ENCODE data around the gene KLF12.
A peak's percentile ranks its signal among the peaks of the same experiment; 100 is the strongest.

KLF12 gene

DNA sequence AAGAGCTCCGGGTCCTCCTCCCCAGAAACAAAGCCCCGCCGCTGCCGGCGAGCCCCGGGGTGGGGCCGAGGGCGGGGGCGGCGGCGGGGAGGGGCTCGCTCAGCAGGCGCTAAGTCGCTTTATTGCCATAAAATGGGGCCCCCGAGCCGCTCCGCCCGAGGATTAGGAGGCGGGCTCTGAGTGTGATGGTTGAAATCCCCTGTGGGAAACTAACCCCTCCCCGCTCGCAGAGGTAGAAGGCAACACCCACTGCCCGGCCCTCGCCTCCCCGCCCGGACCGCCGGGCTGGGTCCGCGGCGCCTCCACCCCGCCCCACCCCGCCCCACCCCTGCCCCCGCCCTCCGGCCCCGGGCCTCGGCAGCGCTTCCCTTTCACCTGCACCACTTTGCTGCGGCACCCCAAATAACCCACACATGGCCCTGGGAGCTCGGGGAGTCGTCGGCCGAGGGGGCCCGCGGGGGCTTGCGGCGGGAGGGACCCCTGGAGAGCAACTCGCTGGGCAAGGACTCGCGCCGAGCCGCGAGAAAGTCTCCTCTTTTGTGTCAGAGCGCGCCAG, at the start of gene KLF12:
Gene KLF12 (minus strand): TSS at position 184 of the 556 bp plus-strand sequence.
- Mint-ChIP-seq H3K36me3 (ENCODE audit: insufficient read depth) (peaks cover 29% of the 10 kb centered on the region), H3K9me3 (no peaks in the 10 kb centered on the region), H3K27me3 (no peaks in the 10 kb centered on the region), H3K27ac (ENCODE audit: low read depth) (no peak within 1 kb of the TSS), H3K4me1 (peaks cover 34% of the 10 kb centered on the region), H3K4me3 (no peak within 1 kb of the TSS)
- peak; percentile 59 for ATAC-seq (replicated peaks; ENCODE audit: extremely low read depth, poor library complexity, severe bottlenecking)
- DNase-seq (ENCODE audit: low spot score in 2 of 2) = peak; percentile 79 to 92

DNA sequence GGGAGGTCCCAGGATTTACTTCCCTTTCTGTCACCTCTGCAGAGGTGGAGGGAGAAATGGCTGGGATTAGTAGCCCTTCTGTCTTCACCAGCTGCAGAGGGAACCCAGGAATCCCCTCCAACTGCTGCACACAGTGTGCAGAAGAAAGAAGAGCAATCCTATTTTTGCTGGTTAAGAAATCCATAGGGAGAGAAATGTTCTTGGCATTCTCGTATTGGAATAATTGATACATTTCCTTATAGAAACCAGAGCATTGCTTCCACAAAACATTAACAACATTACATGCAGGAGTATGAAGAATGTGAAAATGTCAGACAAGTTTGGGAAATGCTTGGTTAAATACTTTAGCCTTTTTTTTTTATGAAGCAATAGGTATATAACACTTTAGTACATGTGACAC, 48.3 kb upstream of the KLF12 start:
- Mint-ChIP-seq H3K4me1 (no peaks in the 10 kb centered on the region), H3K27me3 (no peaks in the 10 kb centered on the region), H3K9me3 (no peaks in the 10 kb centered on the region), H3K27ac (ENCODE audit: low read depth) (no peak overlapping the region), H3K4me3 (no peak overlapping the region), H3K36me3 (ENCODE audit: insufficient read depth) (no peaks in the 10 kb centered on the region)
- DNase-seq (ENCODE audit: low spot score in 2 of 2) (no peak), ATAC-seq (replicated peaks; ENCODE audit: extremely low read depth, poor library complexity, severe bottlenecking) (no peak)

DNA sequence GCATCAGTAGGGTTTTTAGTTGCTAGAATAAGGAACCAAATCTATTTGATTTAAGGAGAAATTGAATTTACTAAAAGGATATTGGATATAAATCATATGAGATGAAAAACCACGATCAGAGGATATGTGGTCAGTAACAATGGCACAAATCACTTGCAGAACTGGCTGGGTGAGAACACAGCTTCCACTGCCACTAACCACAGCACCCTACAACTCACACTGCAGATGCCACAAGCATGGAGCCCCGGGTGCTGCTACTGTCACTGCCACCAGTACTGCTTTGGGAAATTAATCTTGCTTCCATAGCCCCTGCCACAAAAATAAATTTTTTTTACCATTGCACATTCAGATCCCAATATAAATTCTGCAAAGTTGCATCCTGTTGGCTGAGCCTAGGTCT, 40.6 kb upstream of the KLF12 start:
- Mint-ChIP-seq H3K4me1 (peaks cover 9% of the 10 kb centered on the region), H3K27me3 (no peaks in the 10 kb centered on the region), H3K4me3 (peak overlapping the region; percentile 18), H3K27ac (ENCODE audit: low read depth) (no peak overlapping the region), H3K36me3 (ENCODE audit: insufficient read depth) (no peaks in the 10 kb centered on the region), H3K9me3 (no peaks in the 10 kb centered on the region)
- ATAC-seq (replicated peaks; ENCODE audit: extremely low read depth, poor library complexity, severe bottlenecking) (peak; percentile 91), DNase-seq (ENCODE audit: low spot score in 2 of 2) (peak in 1 of 2 donors; percentile 24)

DNA sequence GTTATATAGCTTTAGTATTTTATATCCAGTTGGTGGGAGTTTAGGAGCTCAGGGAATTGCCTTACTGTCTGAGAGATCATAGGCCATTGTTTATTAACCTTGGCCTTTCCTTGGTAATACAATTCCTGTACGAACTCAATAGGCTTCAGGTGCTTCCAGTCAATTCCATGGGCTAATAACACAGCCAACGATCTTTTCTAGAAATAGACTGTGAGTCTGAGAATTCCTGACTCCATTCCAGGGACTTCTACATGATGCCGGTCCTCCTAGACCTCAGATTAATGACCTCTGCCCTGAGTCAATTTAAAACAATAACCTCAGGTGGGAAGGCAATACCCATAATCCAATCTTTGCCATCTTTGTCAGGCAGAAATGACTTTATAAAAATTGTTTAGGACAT, 39.6 kb upstream of the KLF12 start:
- H3K27me3 Mint-ChIP-seq = no peaks in the 10 kb centered on the region
- H3K4me1 Mint-ChIP-seq = peaks cover 9% of the 10 kb centered on the region
- no peaks in the 10 kb centered on the region for H3K36me3 Mint-ChIP-seq (ENCODE audit: insufficient read depth)
- no peak for ATAC-seq (replicated peaks; ENCODE audit: extremely low read depth, poor library complexity, severe bottlenecking)
- no peak overlapping the region for H3K4me3 Mint-ChIP-seq
- no peak for DNase-seq (ENCODE audit: low spot score in 2 of 2)
- H3K27ac Mint-ChIP-seq (ENCODE audit: low read depth) = no peak overlapping the region
- H3K9me3 Mint-ChIP-seq = no peaks in the 10 kb centered on the region

DNA sequence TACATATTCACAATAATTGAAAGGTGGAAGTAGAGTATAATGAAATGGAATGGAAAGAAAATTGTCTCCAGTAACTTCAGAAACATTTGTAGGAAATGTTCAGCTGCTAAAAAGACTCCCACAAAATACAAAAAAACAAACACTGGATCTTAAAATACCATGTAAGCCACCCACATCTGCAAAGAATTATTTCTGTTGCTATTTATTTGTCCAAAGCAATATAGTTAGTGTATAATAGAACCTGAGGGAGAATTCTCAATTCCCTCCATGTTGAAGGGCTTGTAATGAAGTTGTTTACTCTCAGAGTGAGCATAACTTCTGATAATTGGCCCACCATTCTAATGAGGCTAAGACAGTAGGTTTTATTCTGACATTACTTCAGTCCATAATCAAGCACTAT, 37.4 kb upstream of the KLF12 start:
- DNase-seq (ENCODE audit: low spot score in 2 of 2) (no peak), ATAC-seq (replicated peaks; ENCODE audit: extremely low read depth, poor library complexity, severe bottlenecking) (no peak)
- Mint-ChIP-seq H3K9me3 (no peaks in the 10 kb centered on the region), H3K27ac (ENCODE audit: low read depth) (no peak overlapping the region), H3K4me3 (no peak overlapping the region), H3K4me1 (peaks cover 9% of the 10 kb centered on the region), H3K36me3 (ENCODE audit: insufficient read depth) (no peaks in the 10 kb centered on the region), H3K27me3 (no peaks in the 10 kb centered on the region)

DNA sequence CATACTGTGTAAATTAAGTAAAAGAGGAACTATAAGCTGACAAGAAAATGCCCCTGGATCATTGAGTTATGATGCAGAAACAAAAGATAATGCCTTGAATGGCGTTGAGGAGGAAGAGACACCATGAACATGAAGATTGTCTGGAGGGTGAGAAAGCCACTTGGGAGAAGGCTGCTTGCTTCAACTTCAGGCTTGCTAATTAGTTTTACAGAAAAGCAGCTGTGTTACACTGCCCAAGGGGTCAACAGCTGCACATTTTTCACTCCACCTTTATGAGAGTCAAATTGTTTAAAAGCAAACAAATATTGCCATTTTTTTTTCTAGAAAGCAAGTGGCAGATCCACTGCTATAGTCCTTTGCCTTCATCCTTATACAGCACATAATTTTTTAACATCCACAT, 35.5 kb upstream of the KLF12 start:
- H3K36me3 Mint-ChIP-seq (ENCODE audit: insufficient read depth) = no peaks in the 10 kb centered on the region
- H3K4me3 Mint-ChIP-seq = no peak overlapping the region
- no peak overlapping the region for H3K27ac Mint-ChIP-seq (ENCODE audit: low read depth)
- ATAC-seq (replicated peaks; ENCODE audit: extremely low read depth, poor library complexity, severe bottlenecking) (no peak), DNase-seq (ENCODE audit: low spot score in 2 of 2) (no peak)
- H3K27me3 Mint-ChIP-seq = no peaks in the 10 kb centered on the region
- H3K4me1 Mint-ChIP-seq = peaks cover 5% of the 10 kb centered on the region
- H3K9me3 Mint-ChIP-seq = no peaks in the 10 kb centered on the region

DNA sequence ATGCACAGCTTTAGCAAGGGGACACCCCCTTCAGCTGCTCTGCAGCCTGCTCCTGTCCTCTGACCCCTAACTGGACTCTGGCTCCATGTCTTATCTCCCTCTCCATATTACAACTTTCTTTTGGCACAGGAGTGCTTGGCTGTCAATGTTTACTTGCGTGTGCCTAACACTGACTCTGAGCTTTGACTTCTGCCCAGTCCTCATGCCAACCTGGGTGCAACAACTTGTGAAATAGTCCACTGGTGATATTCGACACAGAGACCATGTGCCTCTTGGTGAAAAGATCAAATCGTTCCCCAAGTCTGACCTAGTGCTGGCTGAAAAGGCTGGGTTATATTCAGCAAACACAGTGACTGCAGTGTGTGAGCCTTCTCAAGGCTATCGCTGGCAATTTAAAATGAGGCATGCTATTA, 34.1 kb upstream of the KLF12 start:
- no peaks in the 10 kb centered on the region for H3K27me3 Mint-ChIP-seq
- H3K4me1 Mint-ChIP-seq = peaks cover 2% of the 10 kb centered on the region
- no peak for DNase-seq (ENCODE audit: low spot score in 2 of 2)
- no peak overlapping the region for H3K27ac Mint-ChIP-seq (ENCODE audit: low read depth)
- no peaks in the 10 kb centered on the region for H3K36me3 Mint-ChIP-seq (ENCODE audit: insufficient read depth)
- H3K9me3 Mint-ChIP-seq = no peaks in the 10 kb centered on the region
- no peak for ATAC-seq (replicated peaks; ENCODE audit: extremely low read depth, poor library complexity, severe bottlenecking)
- no peak overlapping the region for H3K4me3 Mint-ChIP-seq

DNA sequence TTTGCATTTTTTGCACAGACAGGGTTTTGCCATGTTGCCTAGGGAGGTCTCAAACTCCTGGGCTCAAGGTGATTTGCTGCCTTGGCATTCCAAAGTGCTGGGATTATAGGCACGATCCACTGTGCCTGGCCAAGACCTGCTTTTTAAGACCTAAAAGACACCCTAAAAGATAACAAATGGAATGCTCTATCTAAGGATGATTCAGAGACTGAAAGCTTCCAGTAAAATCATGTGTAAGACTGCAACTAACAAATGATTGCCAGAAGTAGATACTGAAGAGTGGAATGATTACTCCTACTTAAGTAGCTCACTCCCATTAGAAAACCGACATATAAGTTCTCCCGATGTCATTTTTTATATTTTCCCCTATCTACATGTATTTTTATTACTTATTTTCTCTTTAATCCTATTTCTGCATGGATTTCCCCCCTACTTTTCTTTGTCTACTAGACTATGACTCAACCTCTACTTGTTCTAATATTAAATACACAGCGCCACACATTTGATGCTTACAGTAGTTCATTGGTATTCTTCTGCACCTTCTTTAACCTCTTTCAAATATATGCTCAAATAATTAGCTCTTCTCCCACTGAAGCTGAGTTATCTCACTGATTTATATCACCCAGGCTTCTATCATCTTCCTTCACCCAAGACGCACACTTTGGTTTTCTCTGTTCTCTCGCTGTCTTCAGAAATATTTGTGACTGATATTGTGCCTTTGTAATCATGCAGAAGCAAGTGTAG, 32.2 kb upstream of the KLF12 start:
- no peak for DNase-seq (ENCODE audit: low spot score in 2 of 2)
- Mint-ChIP-seq H3K27ac (ENCODE audit: low read depth) (no peak overlapping the region), H3K4me3 (no peak overlapping the region), H3K4me1 (peaks cover 9% of the 10 kb centered on the region), H3K9me3 (no peaks in the 10 kb centered on the region), H3K27me3 (no peaks in the 10 kb centered on the region), H3K36me3 (ENCODE audit: insufficient read depth) (no peaks in the 10 kb centered on the region)
- no peak for ATAC-seq (replicated peaks; ENCODE audit: extremely low read depth, poor library complexity, severe bottlenecking)

DNA sequence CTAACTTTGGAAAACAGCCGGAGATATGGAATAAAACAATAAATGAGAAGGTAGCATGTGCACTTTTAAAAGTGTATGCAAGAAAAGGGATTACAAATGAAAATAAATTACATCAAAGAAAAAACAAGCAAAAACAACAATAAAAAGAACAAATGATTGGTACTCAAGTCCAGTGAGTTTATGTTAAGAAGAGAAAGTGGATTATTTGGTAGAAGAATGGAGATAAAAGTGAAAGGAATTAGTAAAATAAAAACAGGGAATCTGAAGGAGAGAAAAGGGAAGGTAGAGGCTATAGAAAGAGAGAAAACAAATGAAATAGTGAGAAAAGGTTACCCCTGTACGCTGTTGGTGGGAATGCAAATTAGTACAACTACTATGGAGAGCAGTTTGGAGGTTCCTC, 28.6 kb upstream of the KLF12 start:
- no peak for DNase-seq (ENCODE audit: low spot score in 2 of 2)

DNA sequence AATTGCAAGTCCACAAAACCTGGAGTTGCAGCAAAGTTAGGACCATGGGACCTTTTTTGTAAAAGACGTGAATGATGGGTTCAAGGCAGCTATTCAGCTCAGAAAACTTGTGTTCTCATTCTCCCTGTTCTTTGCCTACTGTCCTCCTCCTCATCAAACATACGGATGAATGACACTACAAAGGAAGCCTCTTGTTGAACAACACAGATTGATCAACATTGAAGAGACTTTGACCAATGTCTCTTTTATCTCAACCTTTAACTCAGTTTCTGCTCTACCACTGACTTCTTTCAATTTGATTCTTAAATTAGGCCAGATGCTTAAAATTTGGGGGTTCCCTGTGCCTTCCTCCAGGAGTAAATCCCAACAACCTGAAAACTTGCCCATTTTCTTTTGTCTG, 27.9 kb upstream of the KLF12 start:
- Mint-ChIP-seq H3K9me3 (no peaks in the 10 kb centered on the region), H3K27me3 (no peaks in the 10 kb centered on the region)

More for the DNA sequence above, 28.6 kb upstream of the KLF12 start:
- Mint-ChIP-seq H3K36me3 (ENCODE audit: insufficient read depth) (no peaks in the 10 kb centered on the region), H3K9me3 (no peaks in the 10 kb centered on the region), H3K27ac (ENCODE audit: low read depth) (no peak overlapping the region), H3K4me1 (peaks cover 9% of the 10 kb centered on the region), H3K27me3 (no peaks in the 10 kb centered on the region), H3K4me3 (no peak overlapping the region)
- ATAC-seq (replicated peaks; ENCODE audit: extremely low read depth, poor library complexity, severe bottlenecking) = no peak

DNA sequence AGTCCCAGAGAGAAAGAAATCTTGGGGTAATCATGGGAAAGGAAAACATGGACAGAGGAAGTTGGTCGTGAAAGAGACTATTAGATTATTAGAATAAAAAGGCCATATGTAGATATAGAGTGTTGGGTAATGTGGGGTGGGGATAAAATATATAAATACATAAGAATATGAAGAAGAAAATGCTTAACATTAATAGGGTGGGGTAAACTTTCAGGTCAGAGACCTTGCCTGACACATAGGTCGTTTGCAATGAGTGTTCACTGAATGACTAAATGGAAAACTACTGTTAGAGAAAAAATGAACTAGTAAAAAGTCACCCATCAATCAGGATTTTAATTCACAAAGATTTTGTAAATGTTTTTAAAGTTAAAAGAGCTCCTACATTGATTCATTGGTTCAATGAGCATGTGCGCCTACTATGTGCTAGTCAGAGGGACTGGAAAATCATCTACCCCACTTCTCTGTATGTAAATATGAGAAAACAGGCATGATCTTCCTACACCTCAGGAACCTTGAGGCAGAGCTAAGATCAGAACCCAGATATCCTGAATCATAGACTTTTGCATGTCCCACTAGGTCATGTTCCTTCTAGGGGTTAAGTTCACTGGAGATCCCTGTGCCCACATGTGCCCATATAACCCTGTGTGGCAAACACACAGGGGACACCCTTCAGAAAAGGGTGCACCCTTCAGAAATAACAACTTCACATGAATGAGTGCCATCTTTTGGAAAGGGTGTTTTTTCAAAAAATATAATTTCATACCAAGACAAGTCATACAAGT, 24.6 kb upstream of the KLF12 start:
- no peaks in the 10 kb centered on the region for H3K36me3 Mint-ChIP-seq (ENCODE audit: insufficient read depth)
- DNase-seq (ENCODE audit: low spot score in 2 of 2) = no peak
- no peaks in the 10 kb centered on the region for H3K9me3 Mint-ChIP-seq
- H3K4me3 Mint-ChIP-seq = no peak overlapping the region
- no peak for ATAC-seq (replicated peaks; ENCODE audit: extremely low read depth, poor library complexity, severe bottlenecking)
- H3K27me3 Mint-ChIP-seq = no peaks in the 10 kb centered on the region
- peaks cover 9% of the 10 kb centered on the region for H3K4me1 Mint-ChIP-seq
- no peak overlapping the region for H3K27ac Mint-ChIP-seq (ENCODE audit: low read depth)

More for the DNA sequence above, 27.9 kb upstream of the KLF12 start:
- ATAC-seq (replicated peaks; ENCODE audit: extremely low read depth, poor library complexity, severe bottlenecking) = no peak
- Mint-ChIP-seq H3K27ac (ENCODE audit: low read depth) (no peak overlapping the region), H3K4me1 (peaks cover 9% of the 10 kb centered on the region), H3K36me3 (ENCODE audit: insufficient read depth) (no peaks in the 10 kb centered on the region), H3K4me3 (no peak overlapping the region)
- DNase-seq (ENCODE audit: low spot score in 2 of 2) = no peak

DNA sequence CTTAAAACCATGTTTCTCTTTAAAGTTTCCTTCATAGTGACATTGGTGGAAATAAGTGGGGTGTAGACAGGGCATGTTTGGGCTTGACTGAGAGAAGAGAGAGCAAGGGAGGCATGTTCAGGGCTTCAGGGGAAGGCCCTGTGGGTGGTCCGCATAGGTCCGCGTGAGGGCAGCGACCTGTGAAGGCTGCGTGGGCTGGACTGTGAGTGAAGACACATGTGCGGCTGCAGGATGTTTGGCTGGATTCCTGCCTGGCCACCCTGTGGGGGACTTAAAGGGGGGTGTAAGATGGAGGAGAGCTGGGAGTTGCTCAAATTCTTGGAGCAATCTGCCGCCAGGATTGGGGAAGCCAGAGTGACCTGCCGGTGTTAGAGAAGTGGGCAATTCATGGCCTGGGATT, 23.8 kb upstream of the KLF12 start:
- peaks cover 5% of the 10 kb centered on the region for H3K4me1 Mint-ChIP-seq
- no peak for DNase-seq (ENCODE audit: low spot score in 2 of 2)
- H3K27me3 Mint-ChIP-seq = no peaks in the 10 kb centered on the region
- H3K4me3 Mint-ChIP-seq = no peak overlapping the region
- ATAC-seq (replicated peaks; ENCODE audit: extremely low read depth, poor library complexity, severe bottlenecking) = no peak
- H3K9me3 Mint-ChIP-seq = no peaks in the 10 kb centered on the region
- H3K36me3 Mint-ChIP-seq (ENCODE audit: insufficient read depth) = no peaks in the 10 kb centered on the region
- H3K27ac Mint-ChIP-seq (ENCODE audit: low read depth) = no peak overlapping the region

DNA sequence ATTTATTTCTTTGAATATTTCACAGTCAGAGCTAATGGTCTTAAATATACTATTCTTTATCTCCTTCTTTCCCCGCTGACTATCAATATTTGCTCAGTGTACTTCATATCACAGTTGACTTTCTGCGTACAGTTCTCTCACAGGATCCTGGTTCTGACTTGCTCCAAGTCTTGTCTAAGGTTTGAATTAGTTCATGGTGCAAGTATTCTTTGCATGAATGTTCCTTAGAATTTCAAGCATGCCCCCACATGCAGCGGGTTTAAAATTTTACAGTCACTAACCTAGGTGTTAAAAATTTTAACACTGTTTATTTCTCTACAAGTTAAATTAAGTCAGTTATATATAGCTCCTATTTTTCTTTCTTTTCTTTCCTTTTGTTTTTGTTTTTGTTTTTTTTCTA, 20.8 kb upstream of the KLF12 start:
- Mint-ChIP-seq H3K4me1 (no peaks in the 10 kb centered on the region), H3K27ac (ENCODE audit: low read depth) (no peak overlapping the region)

More for the DNA sequence above, 20.8 kb upstream of the KLF12 start:
- no peak for ATAC-seq (replicated peaks; ENCODE audit: extremely low read depth, poor library complexity, severe bottlenecking)
- Mint-ChIP-seq H3K36me3 (ENCODE audit: insufficient read depth) (peaks cover 1% of the 10 kb centered on the region), H3K4me3 (no peak overlapping the region), H3K9me3 (no peaks in the 10 kb centered on the region), H3K27me3 (no peaks in the 10 kb centered on the region)
- DNase-seq (ENCODE audit: low spot score in 2 of 2) = no peak
